HG03175 (cell line): Measurements from ENCODE around the gene TP53AIP1.

Source experiments
- ATAC-seq: cut with Tn5 transposase; IDR thresholded peaks from one replicate; pipeline ENCODE4 v1.9.1; 2021; ENCODE audit warnings: mild to moderate bottlenecking, moderate library complexity; ENCODE audit not compliant: unreplicated experiment

TP53AIP1 gene

DNA sequence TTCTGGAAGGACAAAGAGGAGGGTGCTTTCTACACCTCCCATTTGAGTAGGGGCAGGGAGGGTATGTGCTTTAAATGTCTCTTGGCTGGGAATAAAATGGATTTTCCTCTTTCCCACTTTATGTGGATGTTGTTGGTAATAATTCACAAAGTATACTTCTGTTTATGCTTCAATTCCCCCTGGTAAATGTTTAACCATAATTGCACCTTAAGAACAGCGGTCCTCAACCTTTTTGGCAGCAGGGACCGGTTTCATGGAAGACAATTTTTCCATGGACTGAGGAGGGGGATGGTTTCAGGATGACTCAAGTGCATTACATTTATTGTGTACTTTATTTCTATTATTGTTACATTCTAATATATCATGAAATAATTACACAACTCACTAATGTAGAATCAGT lies 4.0 kb upstream of the TP53AIP1 start:
- ATAC-seq: no peak

DNA sequence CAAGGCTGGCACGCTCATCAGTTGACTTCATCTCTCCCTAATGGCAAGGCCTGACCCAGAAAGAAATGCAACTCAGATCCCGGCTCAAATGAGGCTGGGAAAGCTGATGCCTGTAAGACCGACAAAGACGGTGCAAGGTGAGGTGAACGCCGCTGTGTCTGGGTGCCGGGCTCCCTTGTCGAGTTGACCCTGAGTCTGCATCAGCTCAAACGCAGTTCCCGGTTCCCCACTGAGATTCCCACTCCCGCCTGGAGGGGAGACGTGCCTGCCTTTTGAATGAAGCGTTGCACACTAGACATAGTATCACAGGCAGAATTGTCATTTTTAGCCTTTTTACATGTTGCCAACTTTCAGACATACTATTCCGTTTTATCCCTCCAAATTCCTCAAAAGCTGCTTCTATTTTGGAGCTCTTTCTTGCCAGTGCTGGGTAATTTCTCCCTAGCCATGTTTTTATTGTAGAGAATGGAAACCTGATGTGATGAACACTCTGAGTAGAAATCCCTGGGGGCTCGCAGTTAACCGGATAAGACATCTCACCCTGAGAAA lies 831 bp upstream of the TP53AIP1 start:
- ATAC-seq: no peak

DNA sequence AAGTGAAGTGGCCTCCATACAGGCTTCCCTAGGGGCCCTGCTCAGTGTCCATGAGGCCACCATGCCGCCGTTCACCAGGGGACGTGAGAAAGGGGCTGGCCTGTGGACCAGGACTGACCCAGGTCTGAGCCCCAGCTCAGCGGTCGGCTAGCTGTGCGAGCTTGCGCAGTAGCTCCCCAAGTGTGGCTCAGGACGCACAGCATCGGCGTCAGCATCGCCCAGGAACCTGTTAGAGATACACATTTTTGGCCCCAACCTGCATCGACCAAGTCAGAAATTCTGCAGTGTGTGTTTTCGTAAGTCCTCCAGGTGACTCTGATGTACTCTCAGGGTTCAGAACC lies 429 bp downstream of the TP53AIP1 start:
- ATAC-seq: no peak

GRCh38 chr11:128941573-128942271 lies 949 bp downstream of the TP53AIP1 start:
- ATAC-seq: no peak

GRCh38 chr11:128941110-128941509 lies 1.6 kb downstream of the TP53AIP1 start:
- no peak for ATAC-seq

- no peak for ATAC-seq
These were observed 2.1 kb downstream of the TP53AIP1 start for GRCh38 chr11:128940603-128941002.

DNA sequence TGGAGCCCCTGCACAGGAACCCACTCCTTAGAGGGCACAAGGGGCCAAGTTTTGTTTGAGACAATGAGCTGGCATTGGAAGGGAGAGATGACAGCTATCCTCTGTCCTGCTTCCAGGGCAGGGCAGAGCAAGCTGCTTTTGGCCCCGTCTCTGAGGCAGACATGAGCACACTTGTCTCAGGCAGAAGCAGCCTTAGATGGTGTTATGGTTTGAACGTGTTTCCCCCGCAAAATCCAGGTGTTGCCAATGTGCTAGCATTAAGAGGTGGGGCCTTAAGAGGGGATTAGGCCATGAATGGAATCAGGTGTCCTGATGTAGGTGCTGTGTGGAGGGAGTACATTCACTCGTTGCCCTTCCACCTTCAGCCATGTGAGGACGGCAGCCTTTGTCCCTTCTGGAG lies 2.5 kb downstream of the TP53AIP1 start:
- no peak for ATAC-seq

GRCh38 chr11:128939591-128939990 lies 3.1 kb downstream of the TP53AIP1 start:
- no peak for ATAC-seq

DNA sequence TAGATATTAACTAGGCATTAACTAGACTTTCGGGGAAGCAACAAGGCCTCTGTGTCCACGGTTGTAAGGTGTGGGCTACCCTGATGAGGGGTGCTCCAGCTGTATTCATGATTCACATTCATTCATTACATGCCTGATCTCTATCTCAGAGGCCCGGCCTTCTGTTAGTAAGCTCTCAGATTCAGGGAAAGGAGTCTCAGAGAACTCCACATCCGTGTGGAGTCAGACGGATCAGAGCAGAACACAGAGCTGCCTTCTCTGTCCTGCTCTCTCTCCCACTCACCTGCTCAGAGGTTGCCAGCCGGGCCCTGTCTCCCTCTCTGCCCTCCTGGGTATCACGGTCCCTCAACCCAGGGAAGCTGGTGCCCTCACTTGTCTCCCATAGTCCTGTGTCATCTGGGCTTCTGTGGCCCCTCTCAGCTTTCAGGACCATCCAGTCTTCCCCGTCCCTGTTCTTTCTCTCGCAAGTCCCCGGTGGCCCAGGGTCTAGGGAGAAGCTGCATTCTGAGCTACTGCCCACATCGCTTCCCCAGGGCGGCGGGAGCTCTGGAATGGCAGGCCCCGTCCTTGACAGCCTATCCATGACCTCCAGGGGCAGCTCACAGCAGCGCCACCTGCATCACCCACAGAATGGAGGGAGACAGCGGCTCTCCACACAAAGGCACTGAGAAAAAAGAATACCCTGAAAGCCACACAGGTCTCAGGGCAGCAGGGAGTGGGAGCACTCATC lies 4.3 kb downstream of the TP53AIP1 start:
- no peak for ATAC-seq

DNA sequence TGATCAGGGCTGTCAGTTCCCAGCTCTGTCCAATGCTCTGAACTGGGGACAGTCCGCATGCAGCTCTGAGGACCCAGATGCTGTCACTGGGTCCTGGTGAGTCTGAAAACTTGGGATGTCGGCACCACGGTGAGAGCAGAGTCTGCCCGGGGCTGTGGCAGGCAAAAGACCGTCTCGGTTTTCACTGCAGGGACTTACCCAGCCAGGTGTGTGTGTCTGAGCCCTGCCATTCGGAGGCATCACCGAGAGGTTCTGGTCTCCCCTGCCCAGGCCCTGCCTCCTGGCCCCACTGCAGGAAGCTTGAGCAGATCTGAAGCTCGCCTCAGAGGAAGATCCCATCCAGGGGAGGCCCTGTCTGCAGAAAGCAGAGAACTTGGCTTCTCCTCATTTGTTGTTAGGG lies 5.2 kb downstream of the TP53AIP1 start:
- ATAC-seq: no peak

DNA sequence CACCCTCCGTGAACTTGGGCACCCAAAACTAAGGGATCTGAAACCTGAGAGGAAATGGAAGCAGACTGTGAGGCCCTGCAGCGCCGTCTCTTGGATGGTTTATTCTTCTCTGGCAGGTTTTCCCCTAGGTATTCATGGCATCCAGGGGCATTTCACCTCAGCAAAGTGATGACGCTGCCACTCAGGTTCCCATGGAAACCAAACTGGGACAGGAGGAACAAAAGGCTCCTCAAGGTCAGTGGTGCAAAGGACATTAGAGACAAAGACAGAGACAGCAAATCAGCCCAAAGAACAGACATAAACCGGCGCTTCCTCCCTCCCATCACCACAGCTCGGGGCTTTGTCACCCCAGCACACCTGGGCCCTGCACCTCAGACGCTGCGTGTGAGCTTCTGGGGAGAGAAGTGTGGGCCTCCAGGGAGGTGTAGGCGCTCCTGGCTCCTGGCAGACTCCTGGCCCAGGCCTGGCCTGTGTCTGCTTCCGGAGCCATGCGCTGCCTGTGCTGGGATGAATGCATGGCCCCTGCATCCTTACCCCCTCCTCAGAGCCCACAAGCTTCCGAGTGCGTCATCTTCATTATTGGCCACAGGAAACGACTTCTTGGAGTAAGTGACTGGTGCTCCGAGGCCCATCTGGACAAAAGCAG lies 5.9 kb downstream of the TP53AIP1 start:
- no peak for ATAC-seq

- ATAC-seq: no peak
These were observed 7.7 kb downstream of the TP53AIP1 start for GRCh38 chr11:128934926-128935325.

DNA sequence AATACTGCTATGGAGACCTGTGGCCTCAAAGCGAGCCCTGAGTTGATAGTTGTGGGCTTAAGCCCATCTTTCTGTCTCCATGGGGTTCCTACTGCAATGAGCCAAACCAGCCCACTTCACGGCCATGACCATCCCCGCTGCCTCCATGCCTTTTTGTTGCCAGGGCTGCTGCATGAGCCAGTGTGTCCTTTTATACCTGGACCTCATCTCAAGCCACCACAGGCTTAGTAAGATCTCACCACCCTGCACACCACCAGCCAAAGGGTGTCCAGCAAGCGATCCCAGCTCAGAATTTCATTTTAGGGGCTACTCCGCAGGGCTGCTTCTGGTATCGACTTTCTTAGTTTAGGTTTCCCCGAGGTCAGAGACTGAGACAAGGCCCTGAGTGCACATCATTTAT lies 8.3 kb downstream of the TP53AIP1 start:
- ATAC-seq: no peak

DNA sequence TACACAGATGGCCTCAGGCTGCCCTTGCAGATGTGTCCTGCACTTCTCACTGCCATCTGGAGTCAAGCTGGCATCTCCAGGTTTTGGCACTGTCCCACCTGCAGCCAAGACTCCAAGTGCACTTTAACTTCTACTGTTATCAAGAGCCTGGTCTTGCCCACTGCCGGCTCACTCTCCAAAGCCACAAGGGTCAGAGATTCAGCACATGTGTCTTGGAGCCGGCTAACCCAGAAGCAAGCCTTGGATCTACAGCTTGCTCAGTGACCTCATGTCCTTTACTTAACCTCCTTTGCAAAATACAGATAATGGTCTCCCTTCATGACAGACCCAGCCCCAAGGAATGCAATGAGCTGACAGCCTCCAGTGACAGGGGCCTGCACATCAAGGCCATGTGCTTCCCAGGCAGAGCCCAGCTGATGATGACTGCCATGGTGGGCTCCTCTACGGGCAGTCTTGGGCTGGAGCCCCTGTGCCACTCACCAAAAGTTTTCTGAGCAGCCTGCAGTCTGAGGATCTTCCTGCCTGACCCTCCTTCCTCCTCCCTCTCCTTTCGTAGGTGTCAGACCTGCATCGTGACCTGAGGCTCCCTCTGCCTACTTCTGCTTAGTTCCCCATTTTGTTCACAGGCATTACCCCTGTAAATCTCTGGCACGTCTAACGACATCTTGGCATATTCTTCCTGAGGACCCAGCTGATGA lies 9.0 kb downstream of the TP53AIP1 start:
- no peak for ATAC-seq

- ATAC-seq: no peak
These were observed 11.0 kb downstream of the TP53AIP1 start for GRCh38 chr11:128931668-128932067.

DNA sequence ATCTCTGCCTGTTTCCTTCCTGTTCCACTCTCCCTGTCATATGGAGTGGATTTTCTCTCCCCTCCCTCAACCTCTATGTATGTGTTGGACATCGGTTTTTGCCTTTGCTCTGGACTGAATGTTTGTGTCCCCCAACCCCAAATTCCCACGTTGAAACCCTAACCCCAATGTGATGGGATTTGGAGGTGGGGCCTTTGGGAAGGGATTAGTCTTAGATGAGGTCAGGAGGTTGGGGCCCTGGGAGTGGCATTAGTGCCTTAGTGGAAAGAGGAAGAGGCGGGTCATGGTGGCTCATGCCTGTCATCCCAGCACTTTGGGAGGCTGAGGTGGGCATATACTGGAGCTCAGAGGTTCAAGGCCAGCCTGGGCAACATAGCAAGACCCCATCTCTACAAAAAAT lies 11.6 kb downstream of the TP53AIP1 start:
- ATAC-seq: no peak

DNA sequence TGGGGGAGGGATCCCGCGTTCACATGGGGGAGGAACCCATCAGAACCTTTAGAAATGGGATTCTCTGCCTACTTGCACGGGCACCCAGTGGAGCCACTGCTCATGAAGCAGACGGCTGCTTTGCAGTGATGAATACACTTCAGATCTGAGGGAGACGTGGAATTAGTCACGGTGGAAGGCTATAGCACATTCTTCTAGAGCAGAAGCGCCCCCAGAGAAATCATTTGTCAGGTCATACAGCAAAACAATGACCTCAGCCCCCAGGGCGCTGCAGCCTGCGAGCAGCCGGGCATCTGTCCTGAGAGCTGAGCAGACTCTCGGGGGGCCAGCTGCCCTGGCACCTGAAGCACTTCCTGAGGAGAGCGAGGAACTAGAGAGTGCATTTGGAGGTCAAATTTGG lies 12.7 kb downstream of the TP53AIP1 start:
- no peak for ATAC-seq

GRCh38 chr11:128929468-128929867 lies 13.2 kb downstream of the TP53AIP1 start:
- ATAC-seq: no peak

GRCh38 chr11:128928400-128928799 lies 14.3 kb downstream of the TP53AIP1 start:
- ATAC-seq: peak; percentile 99

DNA sequence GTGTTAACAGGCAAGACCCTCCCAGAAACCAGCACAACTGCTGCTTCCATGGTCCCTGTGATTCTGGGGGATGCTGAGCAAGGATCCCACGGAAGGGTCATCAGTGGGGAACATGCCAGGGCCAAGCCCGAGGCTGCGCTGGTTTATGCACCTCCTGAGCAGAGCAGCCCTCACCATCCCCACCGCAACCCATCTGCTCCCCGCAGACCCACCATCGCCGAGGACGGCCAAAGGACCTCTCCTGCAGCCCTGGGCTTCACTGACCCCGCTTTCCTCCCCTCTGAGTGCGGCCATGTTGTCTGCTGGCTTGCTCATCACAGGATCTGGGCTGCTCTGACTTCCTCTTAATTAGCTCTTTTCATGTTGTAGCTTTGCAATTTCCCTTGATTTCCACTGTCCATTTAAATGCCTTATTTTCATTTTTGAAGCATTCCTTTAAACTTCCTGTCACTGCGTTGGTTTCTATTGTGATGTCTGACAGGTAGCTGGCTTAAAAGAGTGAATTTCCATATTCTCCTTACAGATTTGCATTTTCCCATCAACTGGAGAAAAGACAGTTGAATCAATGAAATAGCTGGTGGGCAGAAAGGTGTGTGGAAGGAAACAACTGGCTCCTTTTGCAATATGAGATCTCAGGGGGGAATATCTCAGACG lies 14.9 kb downstream of the TP53AIP1 start:
- no peak for ATAC-seq

GRCh38 chr11:128927108-128927461 lies 15.6 kb downstream of the TP53AIP1 start:
- no peak for ATAC-seq
